GM12801 (cell line): ENCODE data around the gene RBCK1.

Experiments
- CTCF ChIP-seq: IDR thresholded peaks from one replicate; pipeline ENCODE4 v1.5.1; 2011; ENCODE audit warnings: control low read depth; ENCODE audit not compliant: insufficient read length; ENCODE audit errors: extremely low read depth

The RBCK1 gene

GRCh38 chr20:407953-408842 is at the start of gene RBCK1:
RBCK1 (plus strand) TSS chr20:408299; CDS start chr20:408758, 459 bp downstream.
- no peak for TF ChIP-seq CTCF

GRCh38 chr20:358891-359555 is 49.1 kb upstream of the RBCK1 start:
- TF ChIP-seq CTCF: no peak

DNA sequence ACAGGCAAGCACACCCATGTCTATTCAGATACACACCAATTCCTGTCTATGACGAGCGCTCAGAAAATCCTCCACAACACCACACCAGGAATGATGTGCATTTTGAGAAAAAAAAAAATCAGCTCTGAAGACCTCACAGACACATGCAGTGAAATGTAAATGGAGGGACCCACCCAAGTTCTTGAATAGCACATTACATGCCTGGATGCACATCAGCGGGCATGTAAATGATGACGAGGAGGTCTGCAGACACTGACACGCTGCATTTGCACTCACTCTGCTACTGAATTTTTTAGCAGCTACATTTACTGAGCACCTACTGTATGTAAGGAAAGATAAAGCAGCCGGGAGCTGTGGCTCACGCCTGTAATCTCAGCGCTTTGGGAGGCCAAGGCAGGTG is 46.5 kb upstream of the RBCK1 start:
- no peak for TF ChIP-seq CTCF

GRCh38 chr20:362271-363254 is 45.5 kb upstream of the RBCK1 start:
- TF ChIP-seq CTCF: no peak

DNA sequence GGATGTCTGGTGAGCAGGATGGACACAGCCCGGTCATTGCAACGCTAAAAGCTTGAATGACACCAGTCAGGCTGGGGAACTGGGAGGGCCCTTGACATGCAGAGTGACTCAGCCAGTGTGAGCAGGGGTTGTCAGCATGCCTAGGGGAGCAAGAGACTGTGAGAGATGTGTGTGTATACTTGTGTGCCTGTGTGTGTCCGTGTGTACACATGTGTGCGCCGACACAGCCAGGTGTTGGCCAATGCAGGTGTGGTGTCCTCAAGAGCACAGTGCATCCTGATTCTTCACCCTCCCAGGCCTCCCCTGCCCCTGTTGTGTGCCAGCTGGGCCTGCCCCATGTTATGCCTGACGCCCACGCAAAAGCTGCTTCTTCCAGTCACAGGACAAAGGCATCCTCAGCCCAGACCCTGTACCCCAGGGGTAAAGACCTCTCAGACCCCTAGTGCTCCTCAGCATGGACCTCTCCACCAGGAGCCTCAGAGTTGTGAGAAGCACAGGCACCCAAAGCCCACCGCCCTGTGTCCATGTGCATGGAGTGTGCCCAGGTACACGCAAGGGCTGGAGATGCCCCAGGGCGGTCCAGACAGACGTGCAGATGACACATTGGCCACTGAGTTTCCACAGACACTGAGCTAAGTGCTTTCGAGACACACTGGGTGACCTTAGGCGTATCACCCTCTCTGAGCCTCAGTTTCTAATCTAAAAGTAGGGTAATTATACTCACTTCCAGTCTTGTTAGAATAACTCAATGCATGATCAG is 44.6 kb upstream of the RBCK1 start:
- TF ChIP-seq CTCF: no peak

DNA sequence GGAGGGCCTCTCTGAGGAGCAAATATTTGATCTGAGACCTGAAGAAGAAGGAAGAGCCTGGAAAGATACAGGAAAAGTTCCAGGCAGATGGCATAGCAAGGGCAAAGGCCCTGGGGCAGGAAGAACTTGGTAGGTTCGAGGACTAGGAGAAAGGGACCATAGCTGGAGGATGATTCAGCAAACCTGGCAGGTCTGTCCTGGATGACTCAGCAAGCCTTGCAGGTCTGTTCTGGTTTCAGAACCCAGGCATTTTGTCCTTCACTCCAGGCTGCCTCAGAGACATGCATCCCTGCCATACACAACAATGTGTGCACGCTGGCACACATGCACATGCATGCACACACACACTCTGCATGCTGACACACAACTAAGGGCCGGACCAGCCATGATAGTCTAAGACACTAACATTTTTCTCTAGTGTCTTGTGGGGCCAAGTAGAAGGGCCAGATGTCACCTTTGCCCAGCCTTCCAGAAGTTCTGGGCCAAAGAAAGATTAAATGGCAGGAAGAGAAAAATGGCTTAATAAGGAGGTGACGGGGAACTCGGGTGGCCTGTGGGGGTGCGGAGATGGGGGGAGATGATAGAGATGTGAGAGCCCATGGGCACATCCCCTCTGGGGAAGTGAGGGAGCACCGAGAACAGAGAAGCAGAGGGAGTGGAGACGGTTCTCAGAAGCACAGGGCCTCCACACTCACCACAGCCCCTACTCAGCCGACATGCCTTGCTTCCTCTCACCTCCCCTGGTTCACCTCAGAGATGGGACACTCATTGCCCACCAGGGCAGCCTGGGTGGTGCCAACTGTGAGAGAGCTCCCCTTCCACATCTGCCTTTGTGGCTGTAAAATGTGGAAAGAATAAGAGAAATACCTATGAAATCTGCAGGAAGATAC is 42.9 kb upstream of the RBCK1 start:
- TF ChIP-seq CTCF: no peak
